AG09319 (cell line): ENCODE data around the gene ERVFRD-1.
"Not testable (repeated sequence)": the region's sequence is repeated elsewhere in the genome, so short reads cannot be mapped to it uniquely, and the experiment has no call there.

Experiments
- DNase-seq: peaks from one replicate; pipeline ENCODE4 v3.0.0-alpha.2; 2010; ENCODE audit warnings: low read depth; ENCODE audit errors: extremely low read depth
- CTCF ChIP-seq: IDR thresholded peaks from 2 replicates; pipeline ENCODE4 v1.5.1; 2011; ENCODE audit warnings: low read depth, mild to moderate bottlenecking, inconsistent platforms, low read length, moderate library complexity

ERVFRD-1 gene

GRCh38 chr6:11089695-11090094 is 21.8 kb downstream of the ERVFRD-1 start:
- TF ChIP-seq CTCF = no peak
- DNase-seq = no peak

GRCh38 chr6:11087141-11087812 is 24.2 kb downstream of the ERVFRD-1 start:
- not testable (repeated sequence) for DNase-seq

GRCh38 chr6:11085758-11086435 is 25.6 kb downstream of the ERVFRD-1 start:
- DNase-seq = no peak

DNA sequence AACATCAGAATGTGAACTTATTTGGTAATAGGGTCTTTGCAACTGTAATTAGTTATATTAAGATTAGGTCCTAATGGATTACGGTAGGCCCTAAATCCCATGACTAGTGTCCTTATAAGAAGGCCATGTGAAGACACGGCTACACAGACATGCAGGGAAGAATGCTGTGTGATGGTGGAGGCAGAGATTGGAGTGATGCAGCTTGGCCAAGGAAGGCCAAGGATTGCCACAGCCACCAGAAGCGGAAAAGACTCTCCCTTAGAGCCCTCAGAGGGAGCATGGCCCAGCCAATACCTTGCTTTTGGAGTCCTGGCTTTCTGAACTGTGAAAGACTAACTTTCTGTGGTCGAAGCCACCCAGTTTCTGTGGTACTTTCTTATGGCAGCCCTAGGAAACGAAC is 27.6 kb downstream of the ERVFRD-1 start:
- no peak for DNase-seq
- TF ChIP-seq CTCF = no peak

More at GRCh38 chr6:11085758-11086435, 25.6 kb downstream of the ERVFRD-1 start:
- TF ChIP-seq CTCF = no peak

- DNase-seq = no peak
- TF ChIP-seq CTCF = no peak
These were observed 28.0 kb downstream of the ERVFRD-1 start for GRCh38 chr6:11083491-11083890.

GRCh38 chr6:11080296-11080695 is 31.2 kb downstream of the ERVFRD-1 start:
- no peak for DNase-seq
- no peak for TF ChIP-seq CTCF

DNA sequence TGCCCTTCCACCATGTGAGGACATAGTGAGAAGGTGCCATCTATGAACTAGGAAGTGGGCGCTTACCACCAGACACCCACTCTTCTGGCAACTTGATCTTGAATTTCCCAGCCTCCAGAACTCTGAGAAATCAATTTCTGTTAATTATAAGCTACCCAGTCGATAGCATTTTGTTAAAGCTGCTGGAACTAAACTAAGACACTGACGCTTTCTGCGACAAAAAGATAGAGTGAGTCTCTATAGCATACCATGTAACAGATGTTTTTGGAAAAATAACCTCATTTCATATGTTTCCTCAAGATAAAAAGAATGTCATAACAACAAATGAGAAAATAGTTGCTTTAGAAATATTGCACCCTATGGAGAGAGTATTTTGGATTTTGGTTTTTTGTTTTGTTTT is 33.3 kb downstream of the ERVFRD-1 start:
- DNase-seq = no peak
- no peak for TF ChIP-seq CTCF
